ENCODE data around the gene LPIN2.

LPIN2 gene

DNA sequence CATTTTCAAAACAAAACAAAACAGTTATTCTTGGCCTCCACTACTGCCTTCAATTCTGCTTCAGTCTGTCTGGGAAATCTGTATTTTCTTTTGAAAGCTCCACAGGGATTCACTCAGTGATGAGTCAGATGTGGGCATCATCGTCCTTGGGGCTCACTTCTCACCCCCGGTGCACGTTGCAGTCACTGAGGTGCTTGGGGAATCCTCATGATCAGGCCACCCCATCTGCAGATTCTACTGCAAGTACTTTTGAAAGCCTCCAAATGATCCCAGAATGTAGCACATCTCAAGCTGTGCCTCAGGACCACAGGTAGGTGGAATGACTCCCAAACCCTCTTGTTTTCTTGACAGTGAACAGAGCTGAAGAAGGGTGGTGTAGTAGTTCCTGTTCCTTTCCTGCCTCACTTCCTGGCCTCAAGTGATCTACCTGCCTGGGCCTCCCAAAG, 34.3 kb downstream of the LPIN2 start:
- peak; percentile 73 for DNase-seq

DNA sequence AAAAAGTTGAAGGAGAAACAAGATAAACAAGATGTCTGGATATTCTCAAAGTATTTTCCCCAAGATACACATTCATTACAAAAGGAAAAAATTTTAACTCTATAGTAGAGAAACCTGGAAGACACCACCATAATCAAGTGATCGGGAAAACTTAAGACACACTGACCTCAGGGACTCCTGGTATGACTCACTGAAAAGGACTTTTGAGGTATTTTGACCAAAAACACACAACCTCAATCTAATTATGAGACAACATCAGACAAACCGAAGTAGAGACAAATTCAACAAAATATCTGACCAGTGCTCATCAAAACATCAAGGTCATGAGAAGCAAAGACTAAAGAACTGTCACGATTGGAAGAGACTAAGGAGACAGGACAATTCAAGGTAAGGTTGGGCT, 34.7 kb downstream of the LPIN2 start:
- DNase-seq, result no peak

DNA sequence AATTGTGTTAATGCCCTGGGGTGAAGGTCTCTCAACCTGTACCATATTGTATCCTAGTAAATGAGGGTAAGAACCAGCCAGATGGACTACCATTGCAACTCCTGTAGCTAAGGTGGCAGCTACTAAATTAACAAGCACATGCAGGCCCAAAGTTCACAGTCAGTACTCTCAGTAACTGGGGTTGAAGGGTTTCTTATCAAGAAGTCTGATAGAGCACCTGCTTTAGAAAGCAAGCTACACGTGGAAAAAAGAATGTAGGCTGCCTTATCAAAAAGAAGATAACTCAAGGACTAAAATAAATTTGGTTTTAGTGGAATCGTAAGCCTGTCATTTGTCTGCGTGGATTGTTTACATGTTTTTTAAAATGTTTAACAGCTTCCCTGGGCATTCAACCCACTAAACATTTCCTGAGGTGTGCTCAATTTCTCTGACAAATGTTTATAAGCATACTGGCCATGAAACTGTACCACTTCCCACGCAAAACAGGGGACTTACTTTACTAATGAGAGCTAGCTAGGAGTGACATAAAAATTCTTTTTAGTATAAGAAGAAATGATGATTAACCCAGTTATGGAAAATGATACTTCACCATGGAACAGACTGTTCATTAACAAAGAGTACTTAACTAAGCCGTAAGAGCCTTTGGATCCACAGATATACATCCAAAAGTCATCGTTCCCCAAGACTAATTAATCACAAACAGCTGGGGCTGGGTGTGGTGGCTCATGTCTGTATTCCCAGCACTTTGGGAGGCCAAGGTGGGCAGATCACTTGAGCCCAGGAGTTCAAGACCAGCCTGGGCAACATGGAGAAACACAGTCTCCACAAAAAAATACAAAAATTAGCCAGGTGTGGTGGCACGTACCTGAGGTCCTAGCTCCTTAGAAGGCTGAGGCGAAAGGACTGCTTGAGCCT, 36.5 kb downstream of the LPIN2 start:
- DNase-seq, result no peak

DNA sequence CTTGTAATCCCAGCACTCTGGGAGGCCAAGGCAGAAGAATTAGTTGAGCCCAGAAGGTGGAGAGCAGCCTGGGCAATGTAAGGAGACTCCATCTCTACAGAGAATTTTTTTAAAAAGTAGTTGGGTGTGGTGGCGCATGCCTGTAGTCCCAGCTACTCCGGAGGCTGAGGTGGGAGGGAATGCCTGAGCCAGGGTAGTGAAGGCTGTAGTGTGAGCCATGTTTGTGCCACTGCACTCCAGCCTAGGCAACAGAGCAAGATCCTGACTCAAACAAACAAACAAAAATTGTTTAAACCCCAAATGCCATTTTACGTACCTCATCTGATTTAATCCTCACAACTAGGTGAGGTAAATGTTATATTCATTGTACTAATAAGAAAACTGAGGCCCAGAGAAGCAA, 38.2 kb downstream of the LPIN2 start:
- DNase-seq, result no peak

DNA sequence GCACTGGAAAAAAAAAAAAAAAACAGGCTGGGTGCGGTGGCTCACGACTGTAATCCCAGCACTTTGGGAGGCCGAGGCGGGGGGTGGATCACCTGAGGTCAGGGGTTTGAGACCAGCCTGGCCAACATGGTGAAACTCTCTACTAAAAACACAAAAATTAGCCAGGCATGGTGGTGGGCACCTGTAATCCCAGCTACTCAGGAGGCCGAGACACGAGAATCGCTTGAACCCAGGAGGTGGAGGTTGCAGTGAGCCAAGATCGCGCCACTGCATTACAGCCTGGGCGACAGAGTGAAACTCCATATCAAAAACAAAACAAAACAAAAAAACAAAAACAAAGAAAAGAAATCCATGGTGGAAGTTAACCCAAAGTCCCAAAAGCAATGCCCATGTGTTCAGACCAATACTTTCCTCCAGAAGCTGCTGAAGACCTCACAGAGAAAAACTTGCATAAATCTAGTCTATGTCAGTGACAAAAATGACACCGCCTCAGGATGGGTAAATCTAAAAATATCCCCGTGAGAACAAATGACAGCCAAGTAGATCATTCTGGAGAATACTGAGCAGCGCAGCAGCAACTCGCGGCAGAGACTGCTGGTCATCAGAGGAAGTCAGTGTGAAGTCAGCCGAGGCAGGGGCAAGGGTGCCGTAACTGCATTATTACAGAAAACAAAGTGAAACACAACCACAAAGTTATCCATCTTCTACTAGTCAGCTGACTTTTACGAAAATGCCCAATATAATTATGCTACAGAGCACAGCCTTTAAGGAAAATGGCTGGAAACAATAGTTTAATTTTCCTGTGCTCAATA, 41.0 kb downstream of the LPIN2 start:
- DNase-seq, result peak; percentile 97

DNA sequence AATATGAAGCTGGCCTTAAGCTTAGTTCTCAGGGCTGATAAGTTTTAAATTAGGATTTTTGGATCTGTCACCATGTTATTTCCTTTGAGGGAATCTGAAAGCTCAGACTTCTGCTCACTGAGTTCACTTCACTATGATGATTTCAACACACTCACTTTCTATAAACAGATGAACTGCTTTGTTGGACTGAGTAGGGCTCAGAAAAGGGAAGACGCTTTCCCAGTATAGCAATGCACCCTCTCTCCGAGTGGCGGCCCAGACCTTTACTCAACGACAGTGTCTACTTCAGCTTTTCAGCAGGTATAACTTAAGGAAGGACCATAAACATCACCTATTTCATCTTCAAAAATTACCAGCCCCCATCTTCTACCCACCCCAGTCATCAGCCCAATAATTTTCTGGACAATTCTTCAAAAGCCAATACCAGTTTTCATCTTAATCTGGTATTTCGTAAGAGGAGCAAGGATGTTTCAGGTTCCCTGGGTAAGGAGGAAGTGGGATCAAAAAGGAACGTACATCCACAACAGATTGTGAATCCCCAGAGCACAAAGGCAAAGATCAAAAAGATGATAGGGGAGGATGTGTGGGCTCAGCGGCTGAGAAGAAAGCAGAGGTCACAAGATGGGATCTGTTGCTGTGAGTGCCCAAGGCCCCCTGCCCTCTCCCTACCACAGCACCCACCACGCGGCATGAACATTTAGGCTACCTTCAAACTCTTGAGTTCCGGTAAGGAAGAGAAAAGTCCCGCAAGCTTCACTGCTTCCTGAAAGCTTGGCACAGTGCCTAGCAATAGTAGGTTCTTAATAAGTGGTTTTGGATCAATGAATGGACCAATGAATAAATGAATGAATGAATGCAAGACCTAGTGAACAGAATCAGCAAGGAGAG, 41.9 kb downstream of the LPIN2 start:
- DNase-seq, result peak; percentile 93

DNA sequence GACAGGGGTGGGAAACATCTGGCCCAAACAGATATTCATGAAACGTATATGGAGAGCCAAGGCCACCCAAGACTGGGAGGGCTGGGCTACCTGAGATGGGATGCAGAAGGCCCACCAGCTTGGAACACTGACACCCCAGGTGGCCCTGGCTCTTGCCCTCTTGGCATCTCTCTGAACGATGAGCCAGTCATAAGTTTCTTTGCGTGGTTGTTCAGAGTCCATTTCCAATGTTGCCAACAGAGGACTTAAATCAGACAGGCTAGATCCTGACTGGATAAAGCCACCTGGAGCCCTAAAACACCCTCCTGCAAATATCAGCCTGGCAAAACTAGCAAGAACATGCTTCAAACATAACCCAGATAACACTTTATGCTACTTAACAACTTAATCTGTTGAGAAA, 42.6 kb downstream of the LPIN2 start:
- DNase-seq, result no peak

DNA sequence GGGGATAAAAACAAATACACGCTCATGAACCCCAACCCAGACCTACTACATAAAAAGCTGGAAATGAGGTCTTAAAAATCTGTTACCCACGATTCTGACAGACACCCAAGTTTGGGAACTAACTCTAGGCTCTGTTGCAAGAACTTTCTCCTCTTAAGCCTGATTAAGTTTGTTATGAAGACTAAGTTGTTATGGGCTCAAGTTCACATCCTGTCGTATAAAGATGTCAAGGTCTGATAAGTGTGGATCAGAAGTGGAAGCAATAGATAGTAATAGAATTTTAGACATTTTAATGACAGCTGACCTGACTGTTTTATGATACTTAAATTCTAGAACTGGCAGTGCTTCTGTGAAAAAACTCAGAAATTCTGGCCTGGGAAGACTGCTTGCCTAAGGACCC, 43.2 kb downstream of the LPIN2 start:
- DNase-seq, result peak; percentile 49

DNA sequence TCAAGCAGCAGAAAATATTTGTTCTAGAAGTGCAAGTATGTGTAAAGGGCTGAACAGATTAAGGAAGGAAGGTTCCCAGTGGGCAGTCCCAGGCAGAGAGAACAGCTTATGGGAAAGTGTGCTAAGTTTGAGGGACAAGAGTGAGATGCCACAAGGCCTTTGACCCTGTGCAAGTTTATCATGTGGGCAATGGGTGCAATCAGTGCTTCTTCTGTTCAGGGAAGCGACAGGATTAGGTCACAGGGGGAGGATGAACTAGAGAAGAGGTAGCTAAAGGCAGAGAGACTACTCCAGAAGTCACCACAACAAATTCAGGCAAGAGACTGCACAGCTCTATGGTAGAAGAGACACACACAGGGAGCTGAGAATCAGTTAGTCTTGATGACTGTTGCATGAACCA, 44.3 kb downstream of the LPIN2 start:
- DNase-seq, result peak; percentile 87

DNA sequence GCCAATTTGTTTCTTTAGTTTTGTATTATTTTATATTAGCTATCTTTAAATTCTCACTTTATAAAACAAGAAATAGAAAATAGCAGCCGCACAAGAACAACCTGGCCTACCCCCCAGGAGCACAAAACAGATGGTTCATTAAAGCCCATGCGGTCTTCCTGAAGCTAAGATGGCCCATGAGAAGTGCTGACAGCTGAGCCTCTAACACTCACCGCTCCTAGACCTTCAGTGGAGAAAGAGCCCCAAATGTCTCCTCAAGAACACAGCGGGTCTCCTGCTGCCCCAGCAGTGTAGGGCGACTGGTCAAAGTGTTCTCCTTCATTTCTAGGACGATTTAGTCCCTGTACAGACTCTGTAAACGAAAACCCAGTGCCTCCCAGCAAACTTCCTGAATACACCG, 45.1 kb downstream of the LPIN2 start:
- no peak for DNase-seq

DNA sequence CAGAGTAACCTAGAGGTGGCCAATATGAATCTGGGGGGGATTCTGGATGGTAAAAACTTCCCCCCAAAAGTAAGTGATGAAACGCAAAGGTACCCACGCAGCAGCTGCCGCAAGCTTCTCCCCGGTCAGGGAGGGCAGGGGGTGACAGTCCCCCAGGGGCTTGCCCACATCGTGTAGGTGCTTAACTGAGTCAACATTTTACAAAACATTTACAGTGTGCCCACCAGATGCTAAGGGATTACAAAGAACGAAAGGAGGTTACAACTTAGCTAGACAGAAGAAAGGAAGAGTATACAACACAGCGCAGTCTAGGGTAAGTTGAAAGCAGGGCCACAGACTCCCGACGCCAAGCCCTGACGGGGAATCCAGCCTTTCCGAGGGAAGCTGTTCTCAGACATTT, 45.6 kb downstream of the LPIN2 start:
- DNase-seq, result no peak

DNA sequence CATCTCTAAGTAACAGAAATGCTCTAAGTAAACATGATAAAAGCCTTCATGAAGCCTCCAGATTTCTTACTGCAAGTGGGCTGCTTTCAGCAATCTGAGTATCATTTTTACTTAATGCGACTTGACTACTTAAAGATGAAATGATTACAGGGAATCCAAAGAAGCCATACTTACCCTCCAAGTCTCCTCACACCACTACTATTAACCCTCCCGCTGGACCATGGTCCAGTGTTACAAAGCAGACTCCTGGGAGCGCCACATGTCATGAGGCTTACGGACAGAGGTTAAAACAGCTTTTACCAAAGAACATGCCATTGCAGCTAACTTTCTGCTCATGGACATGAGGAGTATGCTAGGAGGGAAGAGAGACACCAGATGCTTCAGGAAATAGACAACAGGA, 46.4 kb downstream of the LPIN2 start:
- DNase-seq, result no peak

DNA sequence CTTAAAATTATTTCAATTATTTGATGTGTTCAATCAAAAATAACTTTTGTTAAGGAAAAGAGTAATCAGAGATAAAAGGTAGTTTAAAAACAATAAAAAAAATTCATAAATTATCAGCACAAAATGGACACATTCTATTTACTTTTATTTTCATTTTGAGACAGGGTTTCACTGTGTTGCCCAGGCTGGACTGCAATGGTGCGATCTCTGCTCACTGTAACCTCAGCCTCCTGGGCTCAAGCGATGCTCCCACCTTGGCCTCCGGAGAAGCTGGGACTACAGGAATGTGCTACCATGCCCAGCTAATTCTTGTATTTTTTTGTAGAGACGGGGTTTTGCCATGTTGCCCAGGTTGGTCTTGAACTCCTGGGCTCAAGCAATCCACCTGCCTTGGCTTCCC, 47.1 kb downstream of the LPIN2 start:
- no peak for DNase-seq

DNA sequence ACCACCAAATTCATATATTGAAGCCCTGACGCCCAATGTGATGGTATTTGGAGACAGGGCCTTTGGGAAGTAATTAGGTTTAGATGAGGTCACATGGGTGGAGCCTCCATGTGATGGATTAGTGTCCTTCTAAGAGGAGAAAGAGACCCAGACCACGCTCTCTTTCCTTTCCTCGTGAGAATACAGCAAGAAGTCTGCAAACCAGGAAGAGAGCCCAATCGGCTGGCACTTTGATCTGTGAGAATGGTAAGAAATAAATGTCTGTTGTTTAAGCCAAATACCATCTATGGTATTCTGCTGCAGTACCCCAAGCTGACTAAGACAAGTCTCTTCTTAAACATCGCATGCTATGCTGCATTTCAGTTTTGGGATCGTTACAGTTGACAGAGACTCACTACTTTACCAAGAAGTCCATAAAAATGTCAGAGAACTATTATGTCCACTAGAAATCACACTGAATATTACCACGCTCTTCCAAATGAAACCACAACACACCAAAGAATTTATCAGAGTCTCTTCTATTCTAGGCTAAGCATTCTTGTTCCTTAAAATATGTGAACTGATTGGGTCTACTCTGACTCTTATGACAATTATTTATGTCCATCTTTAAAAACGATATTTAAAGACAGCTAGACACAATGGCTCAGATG, 48.5 kb downstream of the LPIN2 start:
- DNase-seq, result no peak
